SK-N-MC (cell line): Measurements from ENCODE around the gene CEP57L1.

Experiments
- EZH2 ChIP-seq: fragments of 200-600 bp; sonication (generic); IDR thresholded peaks from one replicate; pipeline ENCODE4 v1.6.1; 2017; ENCODE audit warnings: antibody characterized with exemption
- POLR2AphosphoS5 ChIP-seq: IDR thresholded peaks from 2 replicates; pipeline ENCODE4 v1.6.1; 2012; ENCODE audit warnings: mild to moderate bottlenecking, low read depth, low read length, borderline replicate concordance

DNA sequence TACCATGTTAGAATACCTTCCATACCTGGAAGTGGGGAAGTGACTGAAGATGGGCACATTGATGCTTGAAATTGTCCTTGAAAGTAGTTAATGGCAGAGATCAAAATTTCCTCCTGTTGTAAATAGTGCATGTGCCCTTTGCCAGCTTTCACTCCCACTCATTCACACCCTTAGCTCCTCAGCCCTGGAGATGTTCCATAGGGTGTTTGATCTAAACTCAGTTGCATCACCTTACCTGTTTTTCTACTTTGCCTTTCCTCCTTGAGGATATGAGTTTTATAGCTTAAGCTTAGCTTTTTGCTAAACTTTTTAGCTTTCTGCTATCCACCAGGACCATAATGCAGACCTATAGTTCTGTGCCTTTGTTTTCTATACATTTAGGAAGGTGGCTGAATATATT is 69.0 kb downstream of the CEP57L1 start:
- TF ChIP-seq POLR2AphosphoS5 (no peak), EZH2 (no peak)
